ENCODE results near the gene IDS. TPM values are rescaled to one million over a fixed set of nuclear protein-coding genes. Genes with fewer than 3 reads are reported as not detected.

The IDS gene
- total and polyA plus RNA-seq, 2 donors from 2014 or later: 19.6 to 85.8 TPM

DNA sequence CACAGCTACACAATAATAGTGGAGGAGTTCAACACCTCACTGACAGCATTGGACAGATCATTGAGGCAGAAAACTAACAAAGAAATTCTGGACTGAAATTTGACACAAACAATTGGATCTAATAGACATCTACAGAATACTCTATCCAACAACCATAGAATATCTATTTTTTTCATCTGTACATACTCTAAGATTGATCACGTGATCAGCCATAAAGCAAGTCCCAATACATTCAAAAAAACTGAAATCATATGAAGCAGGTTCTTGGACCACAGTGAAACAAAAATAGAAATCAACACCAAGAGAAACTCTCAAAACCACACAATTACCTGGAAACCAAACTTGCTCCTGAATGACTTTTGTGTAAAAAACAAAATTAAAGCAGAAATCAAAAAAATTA, 12.2 kb upstream of the IDS start:
- Histone ChIP-seq H3K27ac (ENCODE audit: low read depth in 2 of 2, low read length in 2 of 2) (no peak overlapping the region), H3K4me3 (ENCODE audit: low read length in 3 of 3) (no peak overlapping the region), H3K4me1 (ENCODE audit: control insufficient read depth in 2 of 3, insufficient read depth in 2 of 3, low read depth in 1 of 3, low read length in 3 of 3) (no peaks in the 10 kb centered on the region), H3K9ac (ENCODE audit: low read length in 3 of 3) (no peak overlapping the region), H3K9me3 (ENCODE audit: control insufficient read depth in 2 of 3, insufficient read depth in 1 of 3, low read length in 3 of 3) (no peaks in the 10 kb centered on the region), H3K27me3 (ENCODE audit: control insufficient read depth, insufficient read depth, low read length) (no peaks in the 10 kb centered on the region), H3K36me3 (ENCODE audit: control insufficient read depth in 2 of 3, insufficient read depth in 3 of 3, low read length in 3 of 3) (no peaks in the 10 kb centered on the region)
- no peak for TF ChIP-seq CTCF (IDR thresholded peaks at IDR 0.05; ENCODE audit: borderline replicate concordance, extremely low read depth, insufficient read depth)
- FAIRE-seq: no peak
- DNase-seq: no peak
- intact Hi-C loops (cut with DNase I): no loop called here

DNA sequence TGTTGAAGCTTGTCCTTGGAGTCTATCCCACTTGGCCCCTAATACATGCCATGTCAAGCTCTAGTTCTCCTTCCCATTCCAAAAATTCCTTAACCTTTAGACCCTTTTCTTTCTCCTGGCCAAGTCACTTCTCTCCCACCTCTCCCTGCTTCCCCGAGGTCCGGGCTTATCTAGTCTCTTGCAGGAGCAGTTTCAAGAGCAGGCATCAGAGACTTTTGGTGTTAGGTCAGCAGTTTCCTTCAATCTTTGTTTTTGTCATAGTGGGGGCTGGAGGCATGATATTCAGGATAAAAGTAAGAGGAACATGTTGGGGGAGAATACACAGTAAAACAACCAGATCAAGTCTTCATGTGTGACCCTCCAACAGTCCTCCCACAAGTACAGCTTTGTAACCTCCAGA, 11.5 kb upstream of the IDS start:
- H3K9ac ChIP-seq (ENCODE audit: low read length in 3 of 3): no peak overlapping the region
- FAIRE-seq: no peak
- H3K27me3 ChIP-seq (ENCODE audit: control insufficient read depth, insufficient read depth, low read length): no peaks in the 10 kb centered on the region
- intact Hi-C loops (cut with DNase I): no loop called here
- no peaks in the 10 kb centered on the region for H3K36me3 ChIP-seq (ENCODE audit: control insufficient read depth in 2 of 3, insufficient read depth in 3 of 3, low read length in 3 of 3)
- H3K9me3 ChIP-seq (ENCODE audit: control insufficient read depth in 2 of 3, insufficient read depth in 1 of 3, low read length in 3 of 3): no peaks in the 10 kb centered on the region
- H3K27ac ChIP-seq (ENCODE audit: low read depth in 2 of 2, low read length in 2 of 2): no peak overlapping the region
- H3K4me3 ChIP-seq (ENCODE audit: low read length in 3 of 3): no peak overlapping the region
- TF ChIP-seq CTCF (IDR thresholded peaks at IDR 0.05; ENCODE audit: borderline replicate concordance, extremely low read depth, insufficient read depth): no peak
- DNase-seq: no peak
- no peaks in the 10 kb centered on the region for H3K4me1 ChIP-seq (ENCODE audit: control insufficient read depth in 2 of 3, insufficient read depth in 2 of 3, low read depth in 1 of 3, low read length in 3 of 3)

DNA sequence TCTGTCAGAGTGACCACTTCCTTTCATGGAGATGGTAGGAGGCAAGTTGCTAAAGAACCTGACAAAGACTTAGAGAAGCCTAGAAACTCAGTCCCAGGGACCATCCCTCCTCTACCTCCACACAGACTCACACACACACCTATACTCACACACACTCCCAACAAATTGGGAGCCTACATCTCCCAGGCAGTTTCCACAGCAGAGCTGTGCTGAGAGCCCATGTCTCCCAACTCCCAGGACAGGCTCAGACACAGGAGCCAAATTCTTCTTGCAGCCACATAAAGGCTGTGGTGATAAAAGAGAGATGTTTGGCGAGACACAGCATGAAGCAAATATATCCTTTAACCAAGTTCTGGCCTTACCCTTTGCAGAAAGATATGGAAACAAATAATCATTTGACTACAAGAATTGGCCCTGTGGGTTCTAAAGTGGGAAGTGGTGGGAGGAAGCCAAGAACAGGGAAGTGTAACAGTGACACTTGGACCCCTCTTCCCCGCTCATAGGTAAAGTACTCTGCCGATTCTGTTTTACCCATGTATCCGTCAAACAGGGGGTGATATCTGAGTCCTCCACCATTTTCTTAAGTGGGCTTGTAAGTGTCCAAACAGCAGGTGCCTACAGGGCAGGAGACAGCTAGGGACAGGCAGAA, 11.0 kb upstream of the IDS start:
- TF ChIP-seq CTCF (IDR thresholded peaks at IDR 0.05; ENCODE audit: borderline replicate concordance, extremely low read depth, insufficient read depth): no peak
- Histone ChIP-seq H3K36me3 (ENCODE audit: control insufficient read depth in 2 of 3, insufficient read depth in 3 of 3, low read length in 3 of 3) (no peaks in the 10 kb centered on the region), H3K9me3 (ENCODE audit: control insufficient read depth in 2 of 3, insufficient read depth in 1 of 3, low read length in 3 of 3) (no peaks in the 10 kb centered on the region), H3K27ac (ENCODE audit: low read depth in 2 of 2, low read length in 2 of 2) (no peak overlapping the region), H3K4me1 (ENCODE audit: control insufficient read depth in 2 of 3, insufficient read depth in 2 of 3, low read depth in 1 of 3, low read length in 3 of 3) (no peaks in the 10 kb centered on the region), H3K9ac (ENCODE audit: low read length in 3 of 3) (no peak overlapping the region), H3K27me3 (ENCODE audit: control insufficient read depth, insufficient read depth, low read length) (no peaks in the 10 kb centered on the region), H3K4me3 (ENCODE audit: low read length in 3 of 3) (no peak overlapping the region)
- intact Hi-C loops (cut with DNase I): no loop called here
- no peak for FAIRE-seq
- no peak for DNase-seq

Measured in kidney (tissue), 14 donors.